Measurements from ENCODE around the gene ADAMTS13.

The ADAMTS13 gene

DNA sequence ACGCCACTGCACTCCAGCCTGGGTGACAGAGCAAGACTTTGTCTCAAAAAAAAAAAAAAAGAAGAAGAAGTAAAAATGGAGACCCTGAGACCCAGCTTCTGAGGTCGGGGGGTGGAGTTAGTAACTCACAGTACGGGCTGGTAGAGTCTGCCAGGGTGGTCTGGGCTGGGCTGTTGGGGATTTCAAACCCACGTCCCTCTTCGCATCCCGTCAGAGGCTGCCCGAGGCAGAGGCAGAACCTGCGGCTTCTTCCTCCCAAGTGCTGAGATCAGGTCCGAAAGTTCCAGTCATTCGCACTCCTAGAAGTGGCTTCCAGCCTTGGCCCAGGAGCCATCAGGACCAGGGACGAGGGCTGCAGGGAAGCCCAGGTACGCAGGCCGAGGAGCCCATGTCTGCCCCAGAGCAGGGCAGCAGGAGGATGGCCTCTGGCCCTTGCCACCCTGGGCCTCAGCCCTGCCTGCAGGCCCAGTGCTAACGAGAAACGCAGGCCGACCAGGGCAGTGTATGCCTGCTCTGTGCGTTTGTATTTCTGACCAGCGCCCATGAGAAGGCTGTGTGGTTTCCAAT, 66.6 kb downstream of the ADAMTS13 start:
- no peak overlapping the region for H3K4me3 ChIP-seq (ENCODE audit: low read length)

GRCh38 chr9:133489253-133490190, 67.4 kb downstream of the ADAMTS13 start:
- no peak for DNase-seq (ENCODE audit: low read depth)
- TF ChIP-seq, protein P1, sequence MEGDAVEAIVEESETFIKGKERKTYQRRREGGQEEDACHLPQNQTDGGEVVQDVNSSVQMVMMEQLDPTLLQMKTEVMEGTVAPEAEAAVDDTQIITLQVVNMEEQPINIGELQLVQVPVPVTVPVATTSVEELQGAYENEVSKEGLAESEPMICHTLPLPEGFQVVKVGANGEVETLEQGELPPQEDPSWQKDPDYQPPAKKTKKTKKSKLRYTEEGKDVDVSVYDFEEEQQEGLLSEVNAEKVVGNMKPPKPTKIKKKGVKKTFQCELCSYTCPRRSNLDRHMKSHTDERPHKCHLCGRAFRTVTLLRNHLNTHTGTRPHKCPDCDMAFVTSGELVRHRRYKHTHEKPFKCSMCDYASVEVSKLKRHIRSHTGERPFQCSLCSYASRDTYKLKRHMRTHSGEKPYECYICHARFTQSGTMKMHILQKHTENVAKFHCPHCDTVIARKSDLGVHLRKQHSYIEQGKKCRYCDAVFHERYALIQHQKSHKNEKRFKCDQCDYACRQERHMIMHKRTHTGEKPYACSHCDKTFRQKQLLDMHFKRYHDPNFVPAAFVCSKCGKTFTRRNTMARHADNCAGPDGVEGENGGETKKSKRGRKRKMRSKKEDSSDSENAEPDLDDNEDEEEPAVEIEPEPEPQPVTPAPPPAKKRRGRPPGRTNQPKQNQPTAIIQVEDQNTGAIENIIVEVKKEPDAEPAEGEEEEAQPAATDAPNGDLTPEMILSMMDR (IDR thresholded peaks at IDR 0.05; ENCODE audit: insufficient read depth, low read depth, low read length, missing control alignments), result no peak
- no peak overlapping the region for H3K4me3 ChIP-seq (ENCODE audit: low read length)

More for the DNA sequence above, 66.6 kb downstream of the ADAMTS13 start:
- TF ChIP-seq, protein P1 (IDR thresholded peaks at IDR 0.05; ENCODE audit: insufficient read depth, low read depth, low read length, missing control alignments), result no peak
- DNase-seq (ENCODE audit: low read depth), result no peak

GRCh38 chr9:133490201-133490681, 68.1 kb downstream of the ADAMTS13 start:
- TF ChIP-seq, protein P1 (IDR thresholded peaks at IDR 0.05; ENCODE audit: insufficient read depth, low read depth, low read length, missing control alignments), result no peak
- no peak overlapping the region for H3K4me3 ChIP-seq (ENCODE audit: low read length)
- no peak for DNase-seq (ENCODE audit: low read depth)

DNA sequence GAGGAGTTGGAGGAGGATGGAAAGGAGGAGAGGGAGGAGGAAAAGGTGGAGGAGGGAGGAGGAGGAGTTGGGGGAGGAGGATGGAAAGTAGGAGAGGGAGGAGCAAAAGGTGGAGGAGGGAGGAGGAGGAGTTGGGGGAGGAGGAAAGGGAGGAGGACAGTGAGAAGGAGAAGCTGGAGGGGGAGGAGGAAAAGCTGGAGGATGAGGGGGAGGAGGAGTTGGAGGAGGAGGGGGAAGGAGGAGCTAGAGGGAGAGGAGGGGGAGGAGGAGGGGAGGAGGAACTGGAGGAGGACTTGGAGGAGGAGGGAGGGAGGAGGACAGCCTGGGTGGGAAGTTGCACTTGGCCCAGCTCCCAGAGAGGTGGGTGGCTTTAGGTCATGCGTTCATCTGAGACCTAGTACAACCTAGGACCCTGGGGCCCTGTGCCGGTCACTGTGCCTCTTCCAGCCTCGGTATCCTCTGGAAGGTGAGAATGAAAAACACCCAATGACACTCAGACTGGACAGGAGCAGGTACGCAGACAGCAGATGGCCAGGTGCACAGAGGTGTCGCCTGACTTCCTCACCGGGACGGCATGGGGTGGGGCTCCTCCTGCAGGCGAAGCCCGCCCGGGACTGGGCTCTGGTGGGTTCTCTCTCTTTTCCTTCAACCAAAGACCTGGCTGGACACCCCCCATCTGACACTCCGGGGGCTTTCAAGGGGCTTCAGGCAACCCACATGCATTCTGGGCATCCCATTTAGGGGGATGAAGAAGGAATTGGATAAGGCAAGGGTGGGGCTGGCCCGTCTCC, 68.9 kb downstream of the ADAMTS13 start:
- no peak overlapping the region for H3K4me3 ChIP-seq (ENCODE audit: low read length)
- no peak for DNase-seq (ENCODE audit: low read depth)
- TF ChIP-seq, protein P1 (IDR thresholded peaks at IDR 0.05; ENCODE audit: insufficient read depth, low read depth, low read length, missing control alignments), result no peak

DNA sequence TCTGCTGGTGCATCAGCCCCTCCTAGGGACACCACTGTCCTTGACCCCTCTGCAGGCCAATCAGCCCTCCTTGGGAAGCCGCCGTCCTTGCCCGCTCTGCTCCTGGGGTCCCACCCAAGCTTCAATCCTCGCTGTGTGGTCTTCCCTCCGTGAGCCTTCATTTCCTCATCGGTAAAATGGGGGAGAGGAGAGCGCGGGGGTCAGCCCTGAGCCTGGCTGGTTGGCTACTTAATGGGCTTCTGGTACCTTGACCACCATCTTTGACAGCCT, 69.4 kb downstream of the ADAMTS13 start:
- H3K4me3 ChIP-seq (ENCODE audit: low read length), result no peak overlapping the region
- TF ChIP-seq, protein P1 (IDR thresholded peaks at IDR 0.05; ENCODE audit: insufficient read depth, low read depth, low read length, missing control alignments), result no peak

GRCh38 chr9:133492061-133493021, 70.2 kb downstream of the ADAMTS13 start:
- DNase-seq (ENCODE audit: low read depth), result peak; percentile 28
- H3K4me3 ChIP-seq (ENCODE audit: low read length), result no peak overlapping the region
- TF ChIP-seq, protein P1 (IDR thresholded peaks at IDR 0.05; ENCODE audit: insufficient read depth, low read depth, low read length, missing control alignments), result no peak

More for the DNA sequence above, 69.4 kb downstream of the ADAMTS13 start:
- DNase-seq (ENCODE audit: low read depth), result no peak

All from epithelial cell of esophagus (primary cell).